ENCODE data around the gene CBR4.
"Not testable (repeated sequence)": the region's sequence is repeated elsewhere in the genome, so short reads cannot be mapped to it uniquely, and the experiment has no call there.

Gene CBR4

GRCh38 chr4:168992952-168993482 is 17.0 kb downstream of the CBR4 start:
- DNase-seq: not testable (repeated sequence)

- DNase-seq: no peak
Measured at GRCh38 chr4:168981942-168982341, 28.1 kb downstream of the CBR4 start.

GRCh38 chr4:168981460-168981859 is 28.6 kb downstream of the CBR4 start:
- DNase-seq: no peak

GRCh38 chr4:168979338-168979737 is 30.7 kb downstream of the CBR4 start:
- DNase-seq: no peak

GRCh38 chr4:168978001-168978700 is 31.9 kb downstream of the CBR4 start:
- no peak for DNase-seq

- DNase-seq: no peak
Measured at GRCh38 chr4:168972596-168972995, 37.5 kb downstream of the CBR4 start.

GRCh38 chr4:168960716-168961115 is 49.3 kb downstream of the CBR4 start:
- DNase-seq: no peak

GRCh38 chr4:168955674-168956073 is 54.4 kb downstream of the CBR4 start:
- DNase-seq: no peak

GRCh38 chr4:168952821-168953246 is 57.2 kb downstream of the CBR4 start:
- DNase-seq: not testable (repeated sequence)

- DNase-seq: no peak
Measured at GRCh38 chr4:168945291-168945690, 64.8 kb downstream of the CBR4 start.

GRCh38 chr4:168942985-168943384 is 67.1 kb downstream of the CBR4 start:
- DNase-seq: no peak
